ENCODE measurements around the gene PITX1.

GRCh38 chr5:135065306-135066265, 31.6 kb upstream of the PITX1 start:
- TF ChIP-seq POLR2A (IDR thresholded peaks at IDR 0.05) (no peak), CTCF (IDR thresholded peaks at IDR 0.05) (no peak)
